Cardiac septum (tissue), 1 donor: Measurements from ENCODE around the gene ECI1. TPM values are rescaled to one million over a fixed set of nuclear protein-coding genes. Genes with fewer than 3 reads are reported as not detected.

Experiments
- DNase-seq: peaks from one replicate; pipeline ENCODE4 v3.0.0-alpha.2; 2020; ENCODE audit warnings: low spot score
- intact Hi-C: fragments of 100-400 bp; cut with DNase I; formaldehyde crosslinking; loops from one replicate; pipeline ENCODE4 v1.14.0; 2022
- long read RNA-seq: library from polyadenylated mRNA; unstranded; transcript quantifications from one replicate; pipeline ENCODE4 v2.0.0, GENCODE V29; 2021
- total RNA-seq: library from RNA; stranded (reverse); fragmentation: NEBNext Ultra II Directional; extraction: Animal tissue kit (Norgen Biotek cat#: 25700); gene quantifications from one replicate; pipeline ENCODE4 v1.2.1, GENCODE V29; 2021
- donor health status: DM: no; HTN: no; CAD: no.

ECI1 gene
- total RNA-seq: 139 TPM
- long read RNA-seq, transcript ECI1-206 (6 exons, 961 nt): minor isoform, 22 of 198 reads
- long read RNA-seq, transcript ECI1-201 (7 exons, 1,541 nt): major isoform, 146 of 198 reads
- long read RNA-seq, partial matches to known transcripts: 23 of 198 reads
- long read RNA-seq, other reads (novel, unspliced or antisense): 5 of 198 reads

- intact Hi-C loops: loop anchor here (1.0 to 5.0 kb wide), 3 partner anchors 17 to 94 kb away; partner anchors contain the start of genes BRICD5, PGP, RNPS1 and TRAF7
- DNase-seq: peak; percentile 99
Observed at GRCh38 chr16:2251296-2252111, at the start of gene ECI1. ECI1 (minus strand) TSS chr16:2251587; CDS start chr16:2251566, 21 bp downstream.

DNA sequence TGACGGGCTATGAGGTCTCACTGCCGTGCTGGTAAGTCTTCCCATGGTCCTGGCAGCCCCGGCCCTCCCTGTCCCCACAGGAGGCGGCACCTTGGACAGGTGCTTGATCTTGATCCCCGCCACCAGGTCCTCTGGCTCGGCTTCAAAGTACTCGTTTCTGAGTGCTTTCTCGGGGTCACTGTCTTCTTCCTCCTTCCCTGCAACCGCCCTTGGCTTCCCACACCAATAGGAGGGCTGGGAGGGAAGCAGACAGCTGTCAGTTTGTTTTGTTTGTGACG lies 48.5 kb upstream of the ECI1 start:
- intact Hi-C loops: no loop called here
- no peak for DNase-seq

- intact Hi-C loops: no loop called here
- no peak for DNase-seq
Observed at GRCh38 chr16:2299121-2299914, 47.9 kb upstream of the ECI1 start.

- intact Hi-C loops: no loop called here
Observed at GRCh38 chr16:2298621-2299020, 47.2 kb upstream of the ECI1 start.

DNA sequence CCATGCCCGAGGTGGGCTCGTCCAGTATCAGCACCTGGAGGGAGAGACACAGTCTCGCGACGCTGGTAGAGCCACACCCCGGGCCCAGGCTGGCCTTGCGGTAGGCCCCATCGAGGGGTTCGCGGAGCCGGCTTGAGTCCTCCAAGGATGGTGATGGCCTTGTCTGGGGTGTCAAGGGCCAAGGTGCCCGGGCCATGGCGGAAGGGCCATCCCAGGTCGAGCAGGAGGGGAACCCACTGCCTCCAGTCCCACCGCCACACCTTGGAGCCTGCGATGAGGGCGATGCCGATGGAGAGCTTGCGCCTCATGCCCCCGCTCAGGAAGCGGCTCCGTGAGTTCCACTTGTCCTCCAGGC lies 46.1 kb upstream of the ECI1 start:
- intact Hi-C loops: no loop called here
- DNase-seq: no peak

More at GRCh38 chr16:2298621-2299020, 47.2 kb upstream of the ECI1 start:
- DNase-seq: no peak

GRCh38 chr16:2296661-2297505 lies 45.5 kb upstream of the ECI1 start:
- DNase-seq: no peak
- intact Hi-C loops: no loop called here

GRCh38 chr16:2295056-2295798 lies 43.8 kb upstream of the ECI1 start:
- no peak for DNase-seq
- intact Hi-C loops: no loop called here

- no peak for DNase-seq
- intact Hi-C loops: no loop called here
Observed at GRCh38 chr16:2292221-2292620, 40.8 kb upstream of the ECI1 start.

- no peak for DNase-seq
- intact Hi-C loops: no loop called here
Observed at GRCh38 chr16:2289282-2289681, 37.9 kb upstream of the ECI1 start.

GRCh38 chr16:2288726-2289125 lies 37.3 kb upstream of the ECI1 start:
- no peak for DNase-seq

DNA sequence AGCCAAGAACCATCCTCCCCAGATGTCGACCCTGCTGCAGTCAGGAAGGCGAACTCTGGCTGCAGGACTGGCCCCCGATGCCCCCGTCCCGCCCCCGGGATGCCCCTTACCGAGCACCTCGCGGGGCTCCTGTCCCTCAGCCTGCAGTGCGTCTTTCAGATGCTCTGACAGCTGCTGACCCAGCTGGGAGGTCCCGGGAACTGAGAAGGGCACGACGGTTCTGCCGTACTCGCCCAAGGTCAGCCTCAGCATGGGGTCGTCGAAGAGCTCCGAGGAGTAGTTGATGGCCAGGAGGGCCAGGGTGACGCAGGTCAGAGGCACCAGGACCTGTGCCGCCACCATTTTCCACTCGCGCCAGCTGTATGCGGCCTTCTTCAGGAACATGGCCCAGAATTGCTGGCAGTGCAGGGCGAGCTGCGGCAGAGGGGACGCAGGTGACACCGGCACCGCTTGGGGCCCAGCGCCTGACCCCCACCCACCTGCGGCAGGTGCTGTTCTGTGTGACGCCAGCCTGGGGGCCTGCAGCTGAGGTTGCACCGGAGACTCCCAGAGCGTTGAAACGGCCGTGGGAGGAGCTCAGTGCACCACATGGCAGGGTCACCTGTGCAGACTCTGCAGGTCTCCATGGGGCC lies 36.6 kb upstream of the ECI1 start:
- no peak for DNase-seq
- intact Hi-C loops: no loop called here

More at GRCh38 chr16:2288726-2289125, 37.3 kb upstream of the ECI1 start:
- intact Hi-C loops: no loop called here

GRCh38 chr16:2286550-2286949 lies 35.2 kb upstream of the ECI1 start:
- DNase-seq: no peak
- intact Hi-C loops: no loop called here

DNA sequence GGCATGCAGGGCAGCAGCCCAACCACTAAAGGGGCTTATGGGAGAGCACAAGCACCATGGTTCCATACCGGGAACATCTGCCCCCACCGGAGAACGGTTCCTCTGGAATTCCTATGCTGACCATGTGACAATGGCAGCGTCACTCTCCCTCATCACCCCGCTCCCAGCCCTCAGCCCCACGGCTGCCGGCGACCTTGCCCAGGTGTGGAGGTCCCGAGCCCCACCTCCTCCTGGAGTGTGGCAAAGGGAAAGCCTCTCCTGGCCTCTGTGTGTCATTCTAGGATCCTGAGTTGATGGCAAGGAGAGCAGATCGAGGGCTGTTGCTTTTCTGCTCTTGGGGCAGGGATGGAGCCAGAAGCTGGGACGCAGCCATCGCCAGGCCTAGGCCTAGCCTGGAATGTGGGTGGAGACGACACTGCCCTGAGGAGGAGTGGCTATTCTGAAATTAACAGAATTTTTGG lies 34.4 kb upstream of the ECI1 start:
- intact Hi-C loops: no loop called here
- DNase-seq: no peak

DNA sequence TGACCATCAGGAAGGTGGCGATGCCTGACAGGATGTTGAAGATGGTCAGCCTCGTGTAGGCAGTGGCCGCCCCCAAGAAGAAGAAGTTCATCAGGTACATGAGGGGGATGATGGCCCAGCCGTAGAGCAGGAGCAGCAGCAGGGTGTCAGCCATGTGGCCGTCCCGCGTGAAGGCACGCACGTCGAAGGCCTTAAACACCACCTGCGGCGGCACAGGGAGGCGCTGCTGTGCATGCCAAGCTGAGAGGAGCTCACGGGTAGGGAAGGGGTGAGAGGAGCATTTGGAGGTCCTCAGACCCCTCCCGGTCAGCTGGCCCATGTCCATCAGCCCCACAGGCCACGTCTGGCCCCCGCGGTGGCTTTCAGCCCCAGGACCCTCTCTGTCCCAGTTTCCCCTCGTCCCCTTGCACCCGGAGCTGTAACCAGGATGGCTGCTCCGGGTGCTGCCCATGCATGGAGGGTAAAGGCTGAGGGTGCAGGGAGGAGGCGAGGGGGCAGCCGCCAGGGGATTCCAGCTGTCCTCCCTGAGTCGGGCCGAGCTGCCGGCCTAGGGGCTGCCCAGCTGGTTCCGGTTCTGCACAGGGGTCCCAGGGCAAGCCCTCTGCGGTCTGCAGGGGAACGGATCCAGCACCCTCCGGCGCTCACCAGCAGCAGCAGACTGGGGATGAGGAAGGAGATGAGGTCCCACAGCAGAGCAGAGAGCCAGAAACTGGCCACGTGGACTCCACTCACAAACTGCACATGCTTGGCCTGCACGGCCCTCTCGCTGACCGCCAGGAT lies 33.6 kb upstream of the ECI1 start:
- intact Hi-C loops: no loop called here
- no peak for DNase-seq

- intact Hi-C loops: no loop called here
Observed at GRCh38 chr16:2284001-2284770, 32.8 kb upstream of the ECI1 start.

GRCh38 chr16:2282866-2283555 lies 31.6 kb upstream of the ECI1 start:
- intact Hi-C loops: no loop called here
- DNase-seq: no peak

More at GRCh38 chr16:2284001-2284770, 32.8 kb upstream of the ECI1 start:
- no peak for DNase-seq
